Karpas-422 (cell line): ENCODE data around the gene ATG3. TPM values are rescaled to one million over a fixed set of nuclear protein-coding genes. Genes with fewer than 3 reads are reported as not detected.

Experiments used
- DNase-seq: peaks from one replicate; pipeline ENCODE4 v3.0.0-alpha.2; 2015
- H2AFZ ChIP-seq: fragments of 200-600 bp; sonication (generic); 2 replicates; pipeline ENCODE4 v1.6.1; 2014; ENCODE audit warnings: antibody characterized with exemption, low read length, mixed read lengths
- H3K27ac ChIP-seq: fragments of 200-600 bp; sonication (generic); 2 replicates; pipeline ENCODE4 v1.5.1; 2014; ENCODE audit warnings: mild to moderate bottlenecking, low read length, moderate library complexity
- H3K27me3 ChIP-seq: fragments of 200-600 bp; sonication (generic); 2 replicates; pipeline ENCODE4 v1.6.1; 2014; ENCODE audit warnings: low read length, mixed read lengths
- H3K36me3 ChIP-seq: fragments of 200-600 bp; sonication (generic); 2 replicates; pipeline ENCODE4 v1.6.1; 2014; ENCODE audit warnings: low read length, mixed read lengths; ENCODE audit not compliant: insufficient read depth
- H3K4me1 ChIP-seq: fragments of 200-600 bp; sonication (generic); 2 replicates; pipeline ENCODE4 v1.6.1; 2014; ENCODE audit warnings: mild to moderate bottlenecking, low read length, mixed read lengths
- H3K4me2 ChIP-seq: fragments of 200-600 bp; sonication (generic); 2 replicates; pipeline ENCODE4 v1.6.1; 2014; ENCODE audit warnings: low read length, low read depth, mild to moderate bottlenecking; ENCODE audit not compliant: poor library complexity, severe bottlenecking
- H3K4me3 ChIP-seq: fragments of 200-600 bp; sonication (generic); 2 replicates; pipeline ENCODE4 v1.5.1; 2014; ENCODE audit warnings: mild to moderate bottlenecking, antibody characterized with exemption, low read length, mixed read lengths
- H3K79me2 ChIP-seq: fragments of 200-600 bp; sonication (generic); 2 replicates; pipeline ENCODE4 v1.6.1; 2014; ENCODE audit warnings: mild to moderate bottlenecking, low read length, mixed read lengths
- H3K9ac ChIP-seq: fragments of 200-600 bp; sonication (generic); 2 replicates; pipeline ENCODE4 v1.6.0; 2014; ENCODE audit warnings: low read length
- H3K9me2 ChIP-seq: fragments of 200-600 bp; sonication (generic), shearing (Covaris generic); replicated peaks from 2 replicates; pipeline ENCODE4 v1.6.0; 2014; ENCODE audit warnings: mild to moderate bottlenecking, low read length, moderate library complexity; ENCODE audit not compliant: insufficient read depth
- H3K9me3 ChIP-seq: fragments of 300-700, 200-600 bp; sonication (generic); 2 replicates; pipeline ENCODE4 v1.6.1; 2014; ENCODE audit warnings: low read length, mixed read lengths
- H4K20me1 ChIP-seq: fragments of 200-600 bp; sonication (generic); 2 replicates; pipeline ENCODE4 v1.6.1; 2014; ENCODE audit warnings: mild to moderate bottlenecking, antibody characterized with exemption, low read length, low read depth; ENCODE audit not compliant: insufficient read depth
- total RNA-seq: library from RNA; depleted of rRNA; stranded (reverse); fragments of >200 nt; shearing (Covaris generic); gene quantifications from 2 replicates; pipeline ENCODE4 v1.2.3, GENCODE V29; 2014; ENCODE audit warnings: low replicate concordance; rRNA removed

The ATG3 gene
- total RNA-seq: 102 and 127 TPM in 2 replicates

GRCh38 chr3:112561734-112562529 lies at the start of gene ATG3, which contains the start of gene SLC35A5:
ATG3 (minus strand) TSS chr3:112561962; CDS start chr3:112561528, 434 bp downstream.
SLC35A5 (plus strand) TSS chr3:112562045; CDS start chr3:112563404, 1,359 bp downstream.
- peak within 1 kb of the TSS; percentile 87 for H3K9ac ChIP-seq

GRCh38 chr3:112610121-112610520 lies 48.4 kb upstream of the ATG3 start:
- Histone ChIP-seq H3K79me2 (no peaks in the 10 kb centered on the region), H3K4me3 (no peak overlapping the region), H3K36me3 (no peaks in the 10 kb centered on the region), H3K9me2 (no peaks in the 10 kb centered on the region), H3K4me1 (no peaks in the 10 kb centered on the region), H3K9ac (no peak overlapping the region), H3K4me2 (no peak overlapping the region), H3K27me3 (no peaks in the 10 kb centered on the region; the same call in 1 of the 2 replicates), H3K9me3 (no peaks in the 10 kb centered on the region), H4K20me1 (no peaks in the 10 kb centered on the region), H3K27ac (no peak overlapping the region), H2AFZ (no peak overlapping the region)
- DNase-seq: no peak

More at GRCh38 chr3:112561734-112562529, at the start of gene ATG3, which contains the start of gene SLC35A5:
- Histone ChIP-seq H4K20me1 (0 out of 2 replicates have a peak, but pooled peaks cover 7% of the 10 kb centered on the region), H3K9me2 (no peaks in the 10 kb centered on the region), H3K27me3 (no peaks in the 10 kb centered on the region), H2AFZ (peak within 1 kb of the TSS; percentile 77; the same call in 1 of the 2 replicates), H3K4me2 (peak within 1 kb of the TSS; percentile 88), H3K27ac (peak within 1 kb of the TSS; percentile 87), H3K4me1 (peaks cover 51% of the 10 kb centered on the region), H3K9me3 (no peaks in the 10 kb centered on the region), H3K36me3 (peaks cover 32% of the 10 kb centered on the region; the same call in 1 of the 2 replicates), H3K79me2 (peaks cover 83% of the 10 kb centered on the region), H3K4me3 (peak within 1 kb of the TSS; percentile 68)
- DNase-seq: peak; percentile 99

- no peaks in the 10 kb centered on the region for H3K79me2 ChIP-seq
- H3K36me3 ChIP-seq: no peaks in the 10 kb centered on the region
- H3K27me3 ChIP-seq: no peaks in the 10 kb centered on the region
- no peaks in the 10 kb centered on the region for H3K4me1 ChIP-seq
- H3K9me2 ChIP-seq: no peaks in the 10 kb centered on the region
- H3K4me3 ChIP-seq: no peak overlapping the region
- H3K9ac ChIP-seq: no peak overlapping the region
- H3K27ac ChIP-seq: no peak overlapping the region
- H2AFZ ChIP-seq: no peak overlapping the region
- no peak overlapping the region for H3K4me2 ChIP-seq
- no peak for DNase-seq
- no peaks in the 10 kb centered on the region for H4K20me1 ChIP-seq
- no peaks in the 10 kb centered on the region for H3K9me3 ChIP-seq
Measured at GRCh38 chr3:112607863-112608262, 46.1 kb upstream of the ATG3 start.

- no peaks in the 10 kb centered on the region for H3K4me1 ChIP-seq
- H2AFZ ChIP-seq: no peak overlapping the region
- no peak for DNase-seq
- no peaks in the 10 kb centered on the region for H3K9me3 ChIP-seq
- H3K79me2 ChIP-seq: no peaks in the 10 kb centered on the region
- H3K4me2 ChIP-seq: no peak overlapping the region
- no peak overlapping the region for H3K4me3 ChIP-seq
- H3K9ac ChIP-seq: no peak overlapping the region
- no peaks in the 10 kb centered on the region for H3K27me3 ChIP-seq
- no peaks in the 10 kb centered on the region for H4K20me1 ChIP-seq
- H3K27ac ChIP-seq: no peak overlapping the region
- H3K36me3 ChIP-seq: no peaks in the 10 kb centered on the region
- no peaks in the 10 kb centered on the region for H3K9me2 ChIP-seq
Measured at GRCh38 chr3:112606098-112606497, 44.3 kb upstream of the ATG3 start.

GRCh38 chr3:112605285-112605684 lies 43.5 kb upstream of the ATG3 start:
- Histone ChIP-seq H3K4me1 (no peaks in the 10 kb centered on the region), H3K27me3 (no peaks in the 10 kb centered on the region), H3K9me2 (no peaks in the 10 kb centered on the region), H3K9me3 (no peaks in the 10 kb centered on the region), H3K9ac (no peak overlapping the region), H3K27ac (no peak overlapping the region), H3K36me3 (no peaks in the 10 kb centered on the region), H4K20me1 (no peaks in the 10 kb centered on the region), H3K4me2 (no peak overlapping the region), H3K79me2 (no peaks in the 10 kb centered on the region), H3K4me3 (no peak overlapping the region), H2AFZ (no peak overlapping the region)
- no peak for DNase-seq

- Histone ChIP-seq H3K36me3 (no peaks in the 10 kb centered on the region), H4K20me1 (no peaks in the 10 kb centered on the region), H3K9ac (no peak overlapping the region), H3K9me2 (no peaks in the 10 kb centered on the region), H3K79me2 (no peaks in the 10 kb centered on the region), H3K4me1 (no peaks in the 10 kb centered on the region), H3K4me2 (no peak overlapping the region), H2AFZ (no peak overlapping the region), H3K9me3 (no peaks in the 10 kb centered on the region), H3K4me3 (no peak overlapping the region), H3K27ac (no peak overlapping the region), H3K27me3 (no peaks in the 10 kb centered on the region)
- DNase-seq: no peak
Measured at GRCh38 chr3:112604536-112604935, 42.8 kb upstream of the ATG3 start.

GRCh38 chr3:112602217-112602838 lies 40.6 kb upstream of the ATG3 start:
- Histone ChIP-seq H2AFZ (no peak overlapping the region), H3K4me1 (no peaks in the 10 kb centered on the region), H3K79me2 (no peaks in the 10 kb centered on the region), H3K27me3 (no peaks in the 10 kb centered on the region), H3K4me2 (no peak overlapping the region), H4K20me1 (no peaks in the 10 kb centered on the region), H3K9me2 (no peaks in the 10 kb centered on the region), H3K9ac (no peak overlapping the region), H3K36me3 (no peaks in the 10 kb centered on the region), H3K4me3 (no peak overlapping the region), H3K27ac (no peak overlapping the region), H3K9me3 (no peaks in the 10 kb centered on the region)
- no peak for DNase-seq

- H3K9me3 ChIP-seq: no peaks in the 10 kb centered on the region
- H2AFZ ChIP-seq: no peak overlapping the region
- H3K4me3 ChIP-seq: no peak overlapping the region
Measured at GRCh38 chr3:112598731-112599130, 37.0 kb upstream of the ATG3 start.

More at GRCh38 chr3:112598731-112599130, 37.0 kb upstream of the ATG3 start:
- H3K36me3 ChIP-seq: peaks cover 4% of the 10 kb centered on the region; the same call in 1 of the 2 replicates
- H3K9ac ChIP-seq: no peak overlapping the region
- no peaks in the 10 kb centered on the region for H4K20me1 ChIP-seq
- H3K79me2 ChIP-seq: no peaks in the 10 kb centered on the region
- no peak for DNase-seq
- H3K9me2 ChIP-seq: no peaks in the 10 kb centered on the region
- H3K4me2 ChIP-seq: no peak overlapping the region
- H3K4me1 ChIP-seq: no peaks in the 10 kb centered on the region
- H3K27me3 ChIP-seq: no peaks in the 10 kb centered on the region
- no peak overlapping the region for H3K27ac ChIP-seq
